Bronchial epithelial cell (primary cell): Measurements from ENCODE around the gene FAM98B. TPM values are rescaled to one million over a fixed set of nuclear protein-coding genes. Genes with fewer than 3 reads are reported as not detected.

Experiments used
- DNase-seq: peaks from one replicate; pipeline ENCODE4 v3.0.0-alpha.2; 2010; ENCODE audit warnings: low read depth
- FAIRE-seq: peaks from 2 replicates; lab custom pipeline; 2011; peaks lifted over from hg19 to GRCh38; lab: Jason Lieb, UNC
- H3K27me3 ChIP-seq: 2 replicates; pipeline ENCODE4 v1.5.1; 2011; ENCODE audit warnings: low read length; ENCODE audit not compliant: control insufficient read depth, insufficient read depth
- H3K36me3 ChIP-seq: 2 replicates; pipeline ENCODE4 v1.5.1; 2011; ENCODE audit warnings: low read length; ENCODE audit not compliant: control insufficient read depth, insufficient read depth
- H3K4me3 ChIP-seq: 2 replicates; pipeline ENCODE4 v1.5.1; 2011; ENCODE audit warnings: mild to moderate bottlenecking, low read depth, low read length, control low read depth
- CTCF ChIP-seq: IDR thresholded peaks from 2 replicates; pipeline ENCODE4 v1.5.1; 2011; ENCODE audit warnings: mild to moderate bottlenecking, moderate library complexity, low read length, control low read depth, inconsistent platforms; ENCODE audit not compliant: insufficient read depth, severe bottlenecking
- total RNA-seq: library from RNA; depleted of rRNA; stranded (reverse); fragments of >200 nt; gene quantifications from 2 replicates; pipeline ENCODE4 v1.2.1, GENCODE V29; 2014

The FAM98B gene
- total RNA-seq, 1 donor from 2014 or later: 6.8 TPM

- TF ChIP-seq CTCF: no peak
- DNase-seq (no peak), FAIRE-seq (no peak)
- Histone ChIP-seq H3K4me3 (no peak overlapping the region), H3K36me3 (peaks cover 7% of the 10 kb centered on the region), H3K27me3 (no peaks in the 10 kb centered on the region)
Measured at GRCh38 chr15:38476120-38476519, 22.2 kb downstream of the FAM98B start.

GRCh38 chr15:38477637-38478036 lies 23.7 kb downstream of the FAM98B start:
- DNase-seq (no peak), FAIRE-seq (no peak)
- no peak for TF ChIP-seq CTCF
- Histone ChIP-seq H3K27me3 (no peaks in the 10 kb centered on the region), H3K36me3 (peaks cover 7% of the 10 kb centered on the region), H3K4me3 (no peak overlapping the region)

- no peak for TF ChIP-seq CTCF
- no peak overlapping the region for H3K4me3 ChIP-seq
- no peak for DNase-seq
- H3K27me3 ChIP-seq: no peaks in the 10 kb centered on the region
- peaks cover 7% of the 10 kb centered on the region for H3K36me3 ChIP-seq
- no peak for FAIRE-seq
Measured at GRCh38 chr15:38479266-38479665, 25.3 kb downstream of the FAM98B start.

- FAIRE-seq (no peak), DNase-seq (no peak)
- Histone ChIP-seq H3K27me3 (no peaks in the 10 kb centered on the region), H3K4me3 (no peak overlapping the region), H3K36me3 (peaks cover 6% of the 10 kb centered on the region)
- TF ChIP-seq CTCF: no peak
Measured at GRCh38 chr15:38479756-38480155, 25.8 kb downstream of the FAM98B start.

GRCh38 chr15:38481113-38481512 lies 27.2 kb downstream of the FAM98B start:
- no peak overlapping the region for H3K4me3 ChIP-seq
- DNase-seq (no peak), FAIRE-seq (no peak)
- no peak for TF ChIP-seq CTCF
- H3K36me3 ChIP-seq: peaks cover 2% of the 10 kb centered on the region
- no peaks in the 10 kb centered on the region for H3K27me3 ChIP-seq

- H3K36me3 ChIP-seq: peaks cover 1% of the 10 kb centered on the region
- H3K4me3 ChIP-seq: no peak overlapping the region
- H3K27me3 ChIP-seq: no peaks in the 10 kb centered on the region
- FAIRE-seq (no peak), DNase-seq (no peak)
- no peak for TF ChIP-seq CTCF
Measured at GRCh38 chr15:38481761-38482160, 27.8 kb downstream of the FAM98B start.
